ENCODE results near the gene MTNR1A. TPM values are rescaled to one million over a fixed set of nuclear protein-coding genes. Genes with fewer than 3 reads are reported as not detected.

The MTNR1A gene
- total RNA-seq, 1 experiment from 2014 or later: not detected

GRCh38 chr4:186497043-186497442 is 58.3 kb downstream of the MTNR1A start:
- H3K4me1 Mint-ChIP-seq (ENCODE audit: low read depth, unreplicated experiment): no peaks in the 10 kb centered on the region
- no TSS peak for BruUV-seq (replicated peaks)
- H3K36me3 Mint-ChIP-seq (ENCODE audit: insufficient read depth, unreplicated experiment): no peaks in the 10 kb centered on the region
- DNase-seq: no peak
- H3K4me1 ChIP-seq: no peaks in the 10 kb centered on the region
- POLR2A ChIA-PET: no interaction called here
- no peaks in the 10 kb centered on the region for H3K27me3 Mint-ChIP-seq (ENCODE audit: insufficient read depth, unreplicated experiment)
- intact Hi-C loops (cut with micrococcal nuclease; ENCODE audit: unreplicated experiment): no loop called here
- H3K9me3 Mint-ChIP-seq (ENCODE audit: unreplicated experiment): peaks cover 31% of the 10 kb centered on the region
- peaks cover 13% of the 10 kb centered on the region; the same call in 1 of the 2 replicates for H3K9me3 ChIP-seq
- TF ChIP-seq CTCF (IDR thresholded peaks at IDR 0.05; ENCODE audit: insufficient read depth in 1 of 2, low read depth in 1 of 2, low read length in 1 of 2, severe bottlenecking in 1 of 2, unreplicated experiment in 1 of 2): no peak
- H3K27ac Mint-ChIP-seq (ENCODE audit: unreplicated experiment): no peak overlapping the region
- H3K36me3 ChIP-seq (ENCODE audit: control insufficient read depth, insufficient read depth, low read length): no peaks in the 10 kb centered on the region
- no peak overlapping the region for H3K4me3 Mint-ChIP-seq (ENCODE audit: unreplicated experiment)
- H3K27me3 ChIP-seq (replicated peaks; ENCODE audit: control insufficient read depth, insufficient read depth, low read length): no peaks in the 10 kb centered on the region
- no peak overlapping the region for H3K4me3 ChIP-seq (ENCODE audit: low read depth, low read length)
- CTCF ChIA-PET: no interaction called here

GRCh38 chr4:186494496-186494895 is 60.9 kb downstream of the MTNR1A start:
- Histone ChIP-seq H3K27me3 (replicated peaks; ENCODE audit: control insufficient read depth, insufficient read depth, low read length) (no peaks in the 10 kb centered on the region), H3K36me3 (ENCODE audit: control insufficient read depth, insufficient read depth, low read length) (no peaks in the 10 kb centered on the region), H3K9me3 (peaks cover 13% of the 10 kb centered on the region; the same call in 1 of the 2 replicates), H3K4me3 (ENCODE audit: low read depth, low read length) (no peak overlapping the region), H3K4me1 (no peaks in the 10 kb centered on the region)
- CTCF ChIA-PET: no interaction called here
- H3K9me3 Mint-ChIP-seq (ENCODE audit: unreplicated experiment): peaks cover 55% of the 10 kb centered on the region
- intact Hi-C loops (cut with micrococcal nuclease; ENCODE audit: unreplicated experiment): no loop called here
- BruUV-seq (replicated peaks): no TSS peak
- H3K27ac Mint-ChIP-seq (ENCODE audit: unreplicated experiment): no peak overlapping the region
- no peaks in the 10 kb centered on the region for H3K27me3 Mint-ChIP-seq (ENCODE audit: insufficient read depth, unreplicated experiment)
- POLR2A ChIA-PET: no interaction called here
- no peak overlapping the region for H3K4me3 Mint-ChIP-seq (ENCODE audit: unreplicated experiment)
- TF ChIP-seq CTCF (IDR thresholded peaks at IDR 0.05; ENCODE audit: insufficient read depth in 1 of 2, low read depth in 1 of 2, low read length in 1 of 2, severe bottlenecking in 1 of 2, unreplicated experiment in 1 of 2): no peak
- H3K4me1 Mint-ChIP-seq (ENCODE audit: low read depth, unreplicated experiment): no peaks in the 10 kb centered on the region
- no peak for DNase-seq
- no peaks in the 10 kb centered on the region for H3K36me3 Mint-ChIP-seq (ENCODE audit: insufficient read depth, unreplicated experiment)

- Histone ChIP-seq H3K27me3 (replicated peaks; ENCODE audit: control insufficient read depth, insufficient read depth, low read length) (no peaks in the 10 kb centered on the region), H3K9me3 (no peaks in the 10 kb centered on the region), H3K36me3 (ENCODE audit: control insufficient read depth, insufficient read depth, low read length) (no peaks in the 10 kb centered on the region), H3K4me1 (no peaks in the 10 kb centered on the region), H3K4me3 (ENCODE audit: low read depth, low read length) (no peak overlapping the region)
- Mint-ChIP-seq H3K9me3 (ENCODE audit: unreplicated experiment) (peaks cover 29% of the 10 kb centered on the region), H3K4me1 (ENCODE audit: low read depth, unreplicated experiment) (no peaks in the 10 kb centered on the region), H3K4me3 (ENCODE audit: unreplicated experiment) (no peak overlapping the region), H3K27me3 (ENCODE audit: insufficient read depth, unreplicated experiment) (peaks cover 3% of the 10 kb centered on the region), H3K27ac (ENCODE audit: unreplicated experiment) (no peak overlapping the region), H3K36me3 (ENCODE audit: insufficient read depth, unreplicated experiment) (no peaks in the 10 kb centered on the region)
- ChIA-PET CTCF (no interaction called here), POLR2A (no interaction called here)
- DNase-seq: no peak
- no TSS peak for BruUV-seq (replicated peaks)
- intact Hi-C loops (cut with micrococcal nuclease; ENCODE audit: unreplicated experiment): no loop called here
- no peak for TF ChIP-seq CTCF (IDR thresholded peaks at IDR 0.05; ENCODE audit: insufficient read depth in 1 of 2, low read depth in 1 of 2, low read length in 1 of 2, severe bottlenecking in 1 of 2, unreplicated experiment in 1 of 2)
Measured at GRCh38 chr4:186487726-186488125, 67.6 kb downstream of the MTNR1A start.

Data from Caco-2 (cell line).